GM19372 (cell line): ENCODE measurements around the gene ITIH5.

Experiments used
- ATAC-seq: cut with Tn5 transposase; IDR thresholded peaks from one replicate; pipeline ENCODE4 v1.9.1; 2021; ENCODE audit warnings: mild to moderate bottlenecking, low read depth, moderate library complexity; ENCODE audit not compliant: unreplicated experiment

The ITIH5 gene

GRCh38 chr10:7590271-7590670 is 76.5 kb downstream of the ITIH5 start:
- ATAC-seq, result no peak

DNA sequence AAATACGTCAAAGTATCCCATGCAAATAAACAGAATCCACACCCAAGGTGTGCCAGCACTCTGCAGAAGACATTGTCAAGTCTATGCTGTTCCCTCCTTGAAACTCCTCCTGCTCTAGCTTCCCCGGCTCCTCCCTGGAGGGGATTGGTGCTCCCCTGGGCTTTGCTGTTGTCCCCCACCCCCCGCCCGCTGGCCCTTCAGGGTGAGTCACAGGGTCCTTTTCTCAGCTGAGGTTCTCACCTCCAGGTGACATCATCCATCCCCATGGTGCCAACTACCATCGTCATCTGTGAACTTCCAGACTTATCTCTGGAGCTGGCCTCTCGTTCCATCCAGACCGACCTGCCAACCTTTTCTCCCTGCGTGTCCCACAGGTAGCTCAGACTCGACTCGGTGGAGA is 77.0 kb downstream of the ITIH5 start:
- no peak for ATAC-seq

DNA sequence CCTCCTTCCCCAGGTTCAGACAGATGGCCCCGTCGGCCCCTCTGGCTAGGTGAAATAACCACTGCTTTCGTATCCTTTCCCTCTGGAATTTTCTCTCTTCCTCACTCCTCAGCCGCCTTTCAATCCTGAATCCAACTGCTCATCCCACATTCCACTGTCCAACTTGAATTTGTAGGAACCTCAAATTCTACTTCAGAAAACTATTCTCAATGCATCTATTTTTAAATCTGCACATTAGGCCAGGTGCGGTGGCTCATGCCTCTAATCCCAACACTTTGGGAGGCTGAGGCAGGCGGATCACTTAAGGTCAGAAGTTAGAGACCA is 78.9 kb downstream of the ITIH5 start:
- no peak for ATAC-seq

DNA sequence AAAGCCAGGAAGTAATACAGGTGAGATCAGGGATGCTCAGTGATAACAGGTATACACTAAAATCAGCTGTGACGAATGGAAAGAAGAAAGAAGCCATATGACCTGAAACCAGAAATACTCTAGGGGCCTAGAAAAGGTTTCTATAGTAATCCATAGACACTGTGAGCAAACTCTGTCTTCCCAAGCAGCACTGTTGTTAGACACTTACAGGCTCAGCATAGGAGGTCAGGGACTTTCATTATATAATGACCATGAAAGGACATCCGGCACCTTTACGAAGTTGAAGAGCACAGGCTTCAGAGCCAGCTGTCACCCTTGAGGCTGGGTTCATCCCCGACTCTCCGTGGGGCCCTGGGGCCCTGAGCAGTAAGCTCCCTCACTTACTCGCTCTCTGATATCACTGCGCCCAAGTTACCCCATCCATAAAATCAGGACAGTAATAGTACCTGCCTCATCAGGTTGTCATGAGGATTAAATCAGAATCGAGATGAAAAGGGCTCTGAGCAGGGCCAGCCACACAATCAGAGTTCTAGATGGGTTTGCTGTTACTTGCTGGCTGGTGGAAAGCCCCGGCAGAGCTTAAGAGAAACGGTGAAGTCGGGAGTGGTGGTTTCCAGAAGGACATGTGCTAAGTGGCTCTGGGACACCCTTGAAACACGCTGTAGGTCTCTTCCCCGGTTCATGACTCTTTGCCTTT is 79.5 kb downstream of the ITIH5 start:
- ATAC-seq, result no peak

DNA sequence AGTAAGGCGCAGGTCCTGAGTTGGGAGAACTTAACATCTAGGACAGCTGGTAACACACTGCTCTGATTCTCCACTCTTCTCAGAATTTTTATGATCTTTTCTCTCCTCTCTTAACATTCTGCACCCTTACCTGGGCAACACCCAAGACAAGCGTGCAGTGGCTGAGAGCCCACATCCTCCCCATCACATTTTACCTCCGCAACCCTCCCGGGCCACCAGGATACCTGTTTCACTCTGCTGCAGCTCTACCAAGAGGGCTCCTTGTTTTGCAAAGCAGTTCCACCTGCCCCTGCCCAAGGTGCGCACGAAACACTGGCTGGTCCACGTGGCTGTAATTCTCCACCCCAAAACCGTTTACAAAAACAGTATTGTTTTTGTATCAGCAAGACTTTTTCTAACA is 81.5 kb downstream of the ITIH5 start:
- ATAC-seq, result no peak

GRCh38 chr10:7583626-7584025 is 83.1 kb downstream of the ITIH5 start:
- ATAC-seq, result no peak

DNA sequence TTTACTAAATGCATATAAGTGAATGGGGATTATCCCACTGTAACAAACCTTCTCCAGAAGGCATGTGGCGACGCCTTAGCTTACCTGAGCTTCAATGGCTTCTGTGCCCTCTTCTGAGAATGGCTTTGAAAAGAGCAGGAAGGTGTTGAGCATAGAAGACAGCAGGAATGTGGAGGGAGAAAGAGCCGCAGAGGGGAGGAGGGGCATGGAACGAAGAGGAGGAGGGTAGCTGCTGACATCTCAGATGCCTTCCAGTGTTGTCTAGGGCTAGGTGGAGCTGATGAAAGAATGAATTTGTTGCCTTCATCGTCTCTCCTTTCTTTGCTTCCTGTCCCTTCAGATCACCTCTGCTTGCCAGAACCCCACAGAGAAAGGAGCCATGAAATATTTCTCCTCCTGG is 86.2 kb downstream of the ITIH5 start:
- no peak for ATAC-seq

DNA sequence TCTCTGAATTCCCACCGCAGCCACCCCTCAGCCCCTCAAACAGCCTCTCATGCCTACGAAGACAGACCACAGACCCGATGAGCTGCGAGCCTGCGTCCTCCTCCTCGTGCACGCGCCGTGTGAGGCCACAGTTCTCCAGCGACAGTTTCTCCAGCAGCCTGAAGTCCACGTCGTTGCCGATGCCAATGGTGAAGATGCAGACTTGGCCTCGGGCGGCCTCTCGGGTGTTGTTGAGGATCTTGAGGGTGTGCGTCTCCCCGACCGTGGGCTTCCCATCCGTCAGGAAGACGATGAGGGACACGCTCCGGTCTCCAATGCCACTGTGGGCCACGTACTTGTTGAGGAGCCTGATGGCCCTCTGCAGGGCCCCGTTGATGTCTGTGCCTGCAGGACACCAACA is 87.1 kb downstream of the ITIH5 start:
- no peak for ATAC-seq

GRCh38 chr10:7577579-7577978 is 89.2 kb downstream of the ITIH5 start:
- ATAC-seq, result no peak

DNA sequence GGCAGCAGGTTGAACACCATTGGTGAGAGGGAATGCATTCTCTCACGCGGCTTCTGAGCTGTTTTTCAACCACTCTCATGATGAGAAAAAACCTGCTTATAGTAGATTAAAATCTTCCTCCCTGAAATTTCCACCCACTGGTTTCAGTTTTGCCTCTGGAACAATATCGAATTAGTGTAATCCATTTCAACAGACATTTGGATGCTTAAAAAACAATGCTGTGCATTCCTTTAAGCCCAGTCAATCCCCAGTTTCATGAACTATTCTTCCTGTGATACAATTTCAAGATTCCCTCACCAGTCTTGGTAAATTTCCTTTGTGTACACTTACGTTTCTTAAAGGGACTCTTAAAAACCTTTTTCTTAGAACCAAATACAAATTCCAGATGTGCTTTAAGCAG is 89.6 kb downstream of the ITIH5 start:
- no peak for ATAC-seq

DNA sequence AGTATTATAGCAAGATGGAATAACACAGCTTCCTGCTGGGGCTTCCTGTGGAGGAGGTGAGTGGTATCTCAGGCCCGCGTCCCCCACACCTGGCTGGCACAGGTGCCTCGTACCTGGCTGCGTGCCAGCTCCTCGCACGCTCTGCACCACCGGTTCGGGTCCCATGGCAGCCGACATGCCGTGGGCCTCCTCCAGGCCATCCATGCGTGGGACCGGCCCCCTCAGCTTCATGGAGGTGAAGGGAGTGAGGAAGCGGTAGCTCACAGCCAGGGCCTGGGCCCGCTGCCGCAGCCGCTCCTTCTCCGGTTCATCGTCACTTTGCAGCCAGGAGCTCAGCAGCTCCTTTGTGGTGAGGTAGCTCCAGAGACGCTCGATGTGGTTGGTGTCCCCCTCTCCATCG is 90.4 kb downstream of the ITIH5 start:
- no peak for ATAC-seq

DNA sequence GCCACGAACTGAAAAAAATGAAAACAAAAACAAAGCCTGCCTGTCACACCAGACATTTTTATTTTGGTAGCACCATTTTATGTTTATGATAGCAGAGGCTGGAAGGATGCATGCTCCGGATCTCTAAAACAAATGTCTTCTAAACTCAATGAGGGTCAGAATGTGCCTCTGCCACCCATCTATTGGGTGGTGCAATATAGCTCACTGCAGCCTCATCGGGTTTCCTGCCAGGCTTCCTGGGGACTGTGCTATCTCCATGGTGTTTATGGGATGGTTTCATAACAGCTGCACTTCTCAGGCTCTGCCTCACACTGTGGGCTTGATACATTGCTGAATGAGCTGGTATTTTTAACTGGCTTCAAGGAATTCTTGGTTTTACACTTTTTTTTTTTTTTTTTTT is 94.4 kb downstream of the ITIH5 start:
- no peak for ATAC-seq

DNA sequence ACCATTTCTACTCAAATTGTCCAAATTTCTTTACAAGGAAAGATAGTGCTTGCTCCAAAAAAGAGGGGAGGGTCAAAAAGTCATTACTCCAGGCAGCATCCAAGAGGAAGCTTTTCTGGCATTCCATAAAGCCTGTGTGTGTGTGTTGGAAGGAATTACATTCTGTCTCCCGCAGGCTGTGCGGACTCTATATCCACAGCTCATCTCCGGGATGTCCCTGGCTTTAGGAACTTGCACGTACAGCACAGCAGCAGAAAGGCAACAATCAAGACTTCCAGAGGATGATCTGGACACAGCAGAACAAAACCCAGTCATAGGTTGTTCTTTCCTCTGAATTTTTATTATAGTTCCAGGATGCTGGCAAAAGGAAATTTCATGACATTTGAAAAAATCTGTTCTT is 94.8 kb downstream of the ITIH5 start:
- no peak for ATAC-seq

- ATAC-seq, result no peak
Observed at GRCh38 chr10:7567911-7568620, 98.7 kb downstream of the ITIH5 start.

- ATAC-seq, result no peak
Observed at GRCh38 chr10:7566891-7567290, 99.9 kb downstream of the ITIH5 start.

DNA sequence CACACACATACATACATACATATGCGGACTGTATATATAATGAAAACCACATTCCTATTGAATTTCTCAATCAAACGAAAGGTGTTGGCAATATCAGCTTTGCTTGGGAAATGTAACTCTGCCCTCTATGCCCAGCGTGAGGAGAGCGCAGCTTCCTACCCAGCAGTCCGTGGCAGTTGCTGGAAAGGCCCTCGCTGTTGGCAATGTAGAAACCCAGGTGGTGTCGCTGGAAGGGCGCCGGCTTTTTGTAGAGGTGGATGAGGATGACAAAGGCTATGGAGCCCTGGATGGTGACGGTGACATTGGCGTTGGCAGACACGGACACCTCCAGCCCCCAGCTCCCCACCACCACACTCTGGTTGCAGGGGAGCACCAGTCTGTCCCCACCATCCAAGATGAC is 100.9 kb downstream of the ITIH5 start:
- no peak for ATAC-seq

DNA sequence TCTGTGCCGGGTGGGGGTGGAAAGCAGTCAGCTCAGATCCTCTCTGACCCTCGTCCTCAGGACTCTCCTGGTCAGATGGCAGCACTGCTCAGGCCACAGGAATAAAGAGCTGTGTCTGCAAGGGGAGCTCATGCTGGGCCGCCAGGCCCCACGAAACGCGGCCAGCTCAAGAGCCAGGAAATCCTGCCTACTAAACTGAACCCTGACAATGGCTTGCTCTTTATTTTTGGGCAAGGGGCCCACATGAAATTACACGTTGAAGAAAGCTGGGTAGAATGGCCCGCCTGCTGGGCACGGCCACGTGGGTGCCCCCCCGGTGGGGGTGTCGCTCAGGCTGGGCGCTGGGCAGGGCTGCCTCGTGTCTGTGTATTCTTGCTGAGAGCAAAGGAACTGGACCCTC is 103.0 kb downstream of the ITIH5 start:
- no peak for ATAC-seq

GRCh38 chr10:7563368-7563767 is 103.4 kb downstream of the ITIH5 start:
- no peak for ATAC-seq

- ATAC-seq, result no peak
Observed at GRCh38 chr10:7561985-7562384, 104.8 kb downstream of the ITIH5 start.

DNA sequence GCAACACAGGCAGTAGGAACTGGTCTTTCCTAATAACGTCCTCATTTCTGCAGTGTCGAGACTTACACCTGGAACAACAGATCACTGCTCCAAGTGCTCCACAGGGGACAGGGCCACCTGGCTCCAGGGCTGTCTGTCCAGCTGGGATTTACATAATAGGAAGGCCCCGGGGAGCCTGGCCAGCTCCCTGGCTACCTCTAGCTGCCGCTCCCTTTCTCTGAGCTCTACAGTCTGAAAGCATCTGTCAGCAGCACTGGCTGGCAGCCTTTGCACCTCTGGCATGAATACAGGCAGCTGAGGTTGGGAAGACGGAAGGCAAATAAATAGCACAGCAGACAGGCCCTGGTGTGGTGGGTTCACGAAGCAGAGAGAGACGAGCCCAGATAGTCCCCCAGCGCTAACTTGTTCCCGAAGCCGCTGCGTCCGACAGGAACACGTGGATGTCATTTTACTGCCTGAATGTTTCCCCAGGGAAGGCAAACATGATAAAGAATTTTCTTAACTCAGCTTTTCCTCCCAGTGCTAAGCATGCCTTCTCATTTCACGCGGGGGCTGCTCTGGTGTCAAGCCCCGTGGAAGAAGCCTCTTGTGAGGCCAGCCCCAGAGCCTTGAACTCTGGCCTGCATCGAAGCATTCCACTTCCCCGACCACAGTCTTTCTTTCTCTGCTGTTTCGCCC is 105.4 kb downstream of the ITIH5 start:
- ATAC-seq, result no peak

DNA sequence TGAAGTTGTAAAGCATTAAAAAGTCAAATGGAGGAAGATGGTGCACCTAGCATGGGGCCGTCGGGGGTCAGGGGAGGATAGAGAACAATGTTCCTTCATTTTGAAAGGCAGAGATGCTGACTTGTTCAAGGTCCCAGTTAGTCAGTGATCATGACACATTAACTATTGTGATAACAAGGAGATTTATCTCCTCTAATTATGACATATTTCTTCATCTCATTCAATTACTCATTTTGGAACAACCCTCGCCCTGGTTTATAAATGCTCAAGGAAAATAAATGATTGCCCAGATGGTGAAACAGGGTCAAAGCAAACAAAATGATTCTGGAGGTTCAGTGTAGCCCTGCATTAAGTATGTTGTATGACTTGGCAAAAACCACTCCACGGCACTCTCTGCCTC is 106.2 kb downstream of the ITIH5 start:
- no peak for ATAC-seq

DNA sequence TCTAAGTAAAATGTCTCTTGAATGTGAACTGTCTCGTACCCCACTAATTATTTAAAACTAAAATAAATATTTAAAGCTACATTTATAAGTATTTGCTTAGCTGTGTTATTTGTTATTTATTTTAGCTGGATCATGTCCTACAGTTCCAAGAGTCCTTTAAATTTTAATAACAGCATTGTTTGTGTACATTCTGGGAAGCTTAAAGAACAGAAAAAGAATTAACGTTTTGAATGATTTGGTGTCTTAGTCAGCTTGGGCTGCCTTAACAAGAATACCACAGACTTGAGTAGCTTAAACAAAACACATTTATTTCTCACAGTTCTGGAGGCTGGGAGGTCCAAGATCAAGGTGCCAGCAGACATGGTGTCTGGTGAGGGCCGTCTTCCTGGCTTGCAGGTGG is 107.4 kb downstream of the ITIH5 start:
- no peak for ATAC-seq
